GM12878 (cell line): ENCODE data around the gene CTAG1A. TPM values are rescaled to one million over a fixed set of nuclear protein-coding genes. Genes with fewer than 3 reads are reported as not detected.

Source experiments
- ASH2L ChIP-seq: fragments of 300-600, 200-600 bp; sonication (generic); IDR thresholded peaks from 2 replicates; pipeline ENCODE4 v1.6.1; 2017; ENCODE audit warnings: low read depth, mild to moderate bottlenecking, borderline replicate concordance
- CEBPZ ChIP-seq: fragments of 150-350 bp; IDR thresholded peaks from 2 replicates; pipeline ENCODE4 v1.6.1; 2016; ENCODE audit warnings: low read depth, low read length
- CREB1 ChIP-seq: IDR thresholded peaks from 2 replicates; pipeline ENCODE4 v1.6.1; 2012; ENCODE audit warnings: low read depth, mild to moderate bottlenecking, inconsistent platforms
- JUND ChIP-seq: IDR thresholded peaks from 2 replicates; pipeline ENCODE4 v1.6.1; 2012; ENCODE audit warnings: low read depth, mild to moderate bottlenecking, low read length, improper control_type of control experiment, moderate library complexity
- KLF5 ChIP-seq: fragments of 450-650 bp; IDR thresholded peaks from 2 replicates; pipeline ENCODE4 v1.6.1; 2014; ENCODE audit warnings: mild to moderate bottlenecking; ENCODE audit not compliant: partially characterized antibody
- NFXL1 ChIP-seq: fragments of 450-650 bp; IDR thresholded peaks from 2 replicates; pipeline ENCODE4 v1.6.1; 2017; ENCODE audit warnings: antibody characterized with exemption, mild to moderate bottlenecking, borderline replicate concordance
- NR2C2 ChIP-seq: IDR thresholded peaks from 2 replicates; pipeline ENCODE4 v1.6.1; 2011; ENCODE audit warnings: borderline replicate concordance, low read depth; ENCODE audit not compliant: control insufficient read depth, insufficient read length
- PBX3 ChIP-seq: IDR thresholded peaks from 2 replicates; pipeline ENCODE4 v1.6.1; 2011; ENCODE audit warnings: mild to moderate bottlenecking, low read depth, low read length, moderate library complexity; ENCODE audit not compliant: insufficient replicate concordance
- PML ChIP-seq: IDR thresholded peaks from 2 replicates; pipeline ENCODE4 v1.6.1; 2012; ENCODE audit warnings: low read length, inconsistent platforms
- PRDM15 ChIP-seq: fragments of 450-650 bp; formaldehyde crosslinking; IDR thresholded peaks from 2 replicates; pipeline ENCODE4 v1.4.0; 2020; ENCODE audit warnings: mild to moderate bottlenecking, moderate library complexity
- SIX5 ChIP-seq: IDR thresholded peaks from 2 replicates; pipeline ENCODE4 v1.6.1; 2011; ENCODE audit warnings: mild to moderate bottlenecking, low read depth, low read length, moderate library complexity; ENCODE audit not compliant: severe bottlenecking
- SKIL ChIP-seq: fragments of 450-650 bp; IDR thresholded peaks from 2 replicates; pipeline ENCODE4 v1.6.1; 2017; ENCODE audit warnings: mild to moderate bottlenecking, low read depth, inconsistent platforms; ENCODE audit not compliant: poor library complexity, severe bottlenecking
- TBL1XR1 ChIP-seq: IDR thresholded peaks from 2 replicates; pipeline ENCODE4 v1.6.1; 2012; ENCODE audit warnings: low read depth, low read length, improper control_type of control experiment
- ZBTB33 ChIP-seq: fragments of 450-650 bp; IDR thresholded peaks from 2 replicates; pipeline ENCODE4 v1.6.1; 2017; ENCODE audit warnings: mild to moderate bottlenecking
- polyA plus RNA-seq, 11 experiments: library from polyadenylated mRNA; depleted of rRNA in 4 of 11; unstranded in 6 of 11; stranded (reverse) in 5 of 11; fragments of >200 nt; fragmentation: Nextera tagmentation in 4 of 11; fragmentation: Illumina TruSeq in 1 of 11; extraction: Ambion mirVana in 4 of 11; extraction: Trizol in 1 of 11; gene quantifications; 1 replicate in 1 of 11; 2 replicates in 10 of 11; pipeline versions ENCODE4 v1.2.1 to v1.2.3, GENCODE V29; 2011 to 2016; ENCODE audit warnings: inconsistent platforms in 2 of 11, missing spikeins in 2 of 11, low read depth in 1 of 11
- total RNA-seq, 4 experiments: library from RNA; depleted of rRNA in 3 of 4; stranded (reverse); fragments of >200 nt in 3 of 4; fragmentation: Illumina TruSeq in 1 of 4; extraction: Trizol in 1 of 4; gene quantifications; 2 replicates each; pipeline versions ENCODE4 v1.2.1 to v1.2.3, GENCODE V29; 2013 to 2021

Gene CTAG1A
- total and polyA plus RNA-seq, 10 of the 15 experiments (the other 5 are each of a cell fraction or from before 2014, with no cell fraction given): not detected

- TF ChIP-seq PRDM15 (no peak), PML (no peak; the same call in 1 of the 2 replicates), NFXL1 (no peak), JUND (no peak), KLF5 (no peak), ZBTB33 (no peak), ASH2L (no peak), CEBPZ (no peak), TBL1XR1 (no peak), SKIL (no peak), NR2C2 (no peak), PBX3 (peak; percentile 27), SIX5 (no peak), CREB1 (peak; percentile 44; the same call in 1 of the 2 replicates)
Observed at GRCh38 chrX:154547245-154548027, 37.5 kb upstream of the CTAG1A start, which contains the start of gene IKBKG (continued).
